Natural killer cell (primary cell): ENCODE results near the gene FAR2. TPM values are rescaled to one million over a fixed set of nuclear protein-coding genes. Genes with fewer than 3 reads are reported as not detected.

Experiments
- ATAC-seq, 3 donors: fragments of 150-1000 bp in 2 of 3; fragments of 200-7000 bp in 1 of 3; cut with Tn5 transposase; 1 replicate in 1 of 3; 2 replicates in 2 of 3; pipeline ENCODE4 v1.10.0; 2021; ENCODE audit warnings: mild to moderate bottlenecking in 2 of 3, moderate library complexity in 2 of 3
- DNase-seq, 2 donors: peaks; one replicate each; pipeline versions ENCODE4 v3.0.0 to v3.0.0-alpha.2; 2013 to 2021; ENCODE audit warnings: mixed read lengths in 1 of 2
- H3K27ac ChIP-seq: one replicate; pipeline ENCODE4 v1.5.1; 2013; ENCODE audit warnings: mild to moderate bottlenecking, low read length
- H3K27me3 ChIP-seq: one replicate; pipeline ENCODE4 v1.6.1; 2013; ENCODE audit warnings: low read length; ENCODE audit not compliant: control insufficient read depth, insufficient read depth
- H3K36me3 ChIP-seq: one replicate; pipeline ENCODE4 v1.6.1; 2013; ENCODE audit warnings: low read length; ENCODE audit not compliant: control insufficient read depth, insufficient read depth
- H3K4me1 ChIP-seq: one replicate; pipeline ENCODE4 v1.6.1; 2013; ENCODE audit warnings: low read length; ENCODE audit not compliant: control insufficient read depth, insufficient read depth
- H3K4me3 ChIP-seq: one replicate; pipeline ENCODE4 v1.5.1; 2013; ENCODE audit warnings: low read length
- H3K9me3 ChIP-seq: one replicate; pipeline ENCODE4 v1.6.1; 2013; ENCODE audit warnings: low read length; ENCODE audit not compliant: control insufficient read depth, insufficient read depth
- H3K27ac Mint-ChIP-seq, 2 donors: one replicate each; pipeline ENCODE4 v1.8.0; 2022; ENCODE audit warnings: mild to moderate bottlenecking in 2 of 2, mixed read lengths in 2 of 2, moderate library complexity in 1 of 2
- H3K27me3 Mint-ChIP-seq, 2 donors: one replicate each; pipeline ENCODE4 v1.8.0; 2022; ENCODE audit warnings: low read depth in 2 of 2, mixed read lengths in 2 of 2
- H3K36me3 Mint-ChIP-seq: one replicate; pipeline ENCODE4 v1.8.0; 2022; ENCODE audit warnings: mixed read lengths
- H3K4me1 Mint-ChIP-seq, 2 donors: one replicate each; pipeline ENCODE4 v1.8.0; 2022; ENCODE audit warnings: mixed read lengths in 2 of 2
- H3K4me3 Mint-ChIP-seq: one replicate; pipeline ENCODE4 v1.8.0; 2022; ENCODE audit warnings: mild to moderate bottlenecking, moderate library complexity, mixed read lengths
- H3K9me3 Mint-ChIP-seq, 2 donors: one replicate each; pipeline ENCODE4 v1.8.0; 2022; ENCODE audit warnings: mixed read lengths in 2 of 2
- CTCF ChIP-seq: fragments of 200-600 bp; IDR thresholded peaks from one replicate; pipeline ENCODE4 v1.8.0; 2022; ENCODE audit warnings: antibody characterized with exemption
- WGBS: methylation state at CpG from one replicate; pipeline ENCODE4 v1.1.7; 2013; ENCODE audit warnings: missing lambda C conversion rate; ENCODE audit not compliant: insufficient coverage; 5-methylcytosine and 5-hydroxymethylcytosine counted together
- intact Hi-C: fragments of 100-400 bp; cut with micrococcal nuclease; formaldehyde crosslinking; loops from one replicate; pipeline ENCODE4 v1.14.2; 2022
- total RNA-seq, 4 donors: library from RNA; stranded (reverse); fragments of 120-200 nt in 1 of 4; gene quantifications; one replicate each; pipeline versions ENCODE4 v1.2.3 to v1.2.4, GENCODE V29; 2013 to 2022

FAR2 gene
- total RNA-seq, 3 donors from 2014 or later (not counting 1 experiment from before 2014, with no cell fraction given): 1.5 to 3.5 (median 1.7) TPM

DNA sequence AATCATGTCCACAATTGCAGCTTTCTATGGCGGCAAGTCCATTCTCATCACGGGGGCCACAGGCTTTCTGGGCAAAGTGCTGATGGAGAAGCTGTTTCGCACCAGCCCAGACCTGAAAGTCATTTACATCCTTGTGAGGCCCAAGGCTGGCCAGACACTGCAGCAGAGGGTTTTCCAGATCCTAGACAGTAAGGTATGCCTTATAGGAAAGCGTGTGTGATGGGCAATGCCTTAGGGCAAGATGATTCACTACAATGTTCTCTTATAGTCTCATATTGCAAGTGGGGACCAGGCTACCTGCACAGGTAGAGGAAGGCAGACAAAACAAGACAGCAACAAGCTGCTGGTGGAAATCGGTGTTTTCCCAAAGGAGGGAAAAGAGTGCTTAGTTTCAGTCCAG is 121.4 kb downstream of the FAR2 start:
- no peaks in the 10 kb centered on the region for H3K36me3 Mint-ChIP-seq
- intact Hi-C loops: no loop called here

DNA sequence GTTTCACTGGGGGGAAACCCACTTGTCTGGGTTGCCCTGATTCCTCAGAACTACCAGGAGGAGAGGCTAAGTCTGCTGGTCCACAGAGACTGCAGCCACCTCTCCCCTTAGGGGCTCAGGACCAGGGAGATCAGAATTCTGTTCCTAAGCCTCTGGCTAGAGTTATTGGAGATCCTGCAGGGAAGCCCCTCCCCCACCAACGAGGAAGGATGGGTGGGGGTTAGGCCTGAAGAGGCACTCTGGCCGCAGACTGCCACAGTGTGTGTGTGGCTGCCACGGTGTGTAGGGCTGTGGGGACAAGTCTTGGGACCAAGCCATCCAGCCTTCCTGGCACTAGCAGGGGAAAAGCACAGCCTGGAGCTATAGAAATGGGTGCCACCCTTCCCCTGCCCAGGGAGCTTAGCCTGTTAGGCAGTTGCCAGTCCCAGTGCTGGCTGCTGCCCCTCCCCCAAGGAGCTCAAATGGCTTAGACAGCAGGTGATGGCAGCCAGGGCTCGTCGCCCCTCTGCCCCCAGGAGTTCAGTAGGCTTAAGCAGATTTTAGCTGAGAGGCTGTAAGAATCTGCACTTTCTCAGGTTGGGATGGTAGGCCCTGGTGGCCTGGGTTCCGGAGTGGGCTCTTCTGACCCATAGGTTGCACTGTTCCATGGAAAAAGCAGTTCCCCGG is 124.2 kb downstream of the FAR2 start:
- ATAC-seq: no peak
- H3K4me3 Mint-ChIP-seq: no peak overlapping the region
- no peak overlapping the region for H3K27ac Mint-ChIP-seq
- Histone ChIP-seq H3K9me3 (no peaks in the 10 kb centered on the region), H3K27me3 (no peaks in the 10 kb centered on the region), H3K4me1 (no peaks in the 10 kb centered on the region), H3K27ac (no peak overlapping the region), H3K4me3 (no peak overlapping the region), H3K36me3 (no peaks in the 10 kb centered on the region)
- H3K9me3 Mint-ChIP-seq: no peaks in the 10 kb centered on the region
- intact Hi-C loops: no loop called here
- H3K4me1 Mint-ChIP-seq: no peaks in the 10 kb centered on the region
- 93% methylated on average over 7 of the region's 7 CpGs for WGBS
- TF ChIP-seq CTCF: no peak
- no peaks in the 10 kb centered on the region for H3K27me3 Mint-ChIP-seq
- H3K36me3 Mint-ChIP-seq: no peaks in the 10 kb centered on the region
- no peak for DNase-seq

More for the DNA sequence above, 121.4 kb downstream of the FAR2 start:
- no peaks in the 10 kb centered on the region for H3K4me1 ChIP-seq
- WGBS: 97% methylated on average over 5 of the region's 5 CpGs
- H3K4me3 ChIP-seq: no peak overlapping the region
- Mint-ChIP-seq H3K9me3 (no peaks in the 10 kb centered on the region), H3K27ac (no peak overlapping the region), H3K27me3 (no peaks in the 10 kb centered on the region), H3K4me3 (no peak overlapping the region), H3K4me1 (no peaks in the 10 kb centered on the region)
- TF ChIP-seq CTCF: no peak
- DNase-seq: no peak
- no peak overlapping the region for H3K27ac ChIP-seq
- no peaks in the 10 kb centered on the region for H3K36me3 ChIP-seq
- H3K9me3 ChIP-seq: no peaks in the 10 kb centered on the region
- ATAC-seq: no peak
- H3K27me3 ChIP-seq: no peaks in the 10 kb centered on the region

- DNase-seq (no peak), ATAC-seq (no peak)
- Histone ChIP-seq H3K4me1 (no peaks in the 10 kb centered on the region), H3K27me3 (no peaks in the 10 kb centered on the region), H3K27ac (no peak overlapping the region), H3K9me3 (no peaks in the 10 kb centered on the region), H3K4me3 (no peak overlapping the region), H3K36me3 (no peaks in the 10 kb centered on the region)
- Mint-ChIP-seq H3K4me3 (no peak overlapping the region), H3K27ac (no peak overlapping the region), H3K4me1 (no peaks in the 10 kb centered on the region), H3K27me3 (no peaks in the 10 kb centered on the region), H3K9me3 (no peaks in the 10 kb centered on the region), H3K36me3 (no peaks in the 10 kb centered on the region)
- intact Hi-C loops: no loop called here
- 93% methylated on average over 2 of the region's 3 CpGs for WGBS
- no peak for TF ChIP-seq CTCF
Measured at GRCh38 chr12:29275834-29276233, 126.8 kb downstream of the FAR2 start.

DNA sequence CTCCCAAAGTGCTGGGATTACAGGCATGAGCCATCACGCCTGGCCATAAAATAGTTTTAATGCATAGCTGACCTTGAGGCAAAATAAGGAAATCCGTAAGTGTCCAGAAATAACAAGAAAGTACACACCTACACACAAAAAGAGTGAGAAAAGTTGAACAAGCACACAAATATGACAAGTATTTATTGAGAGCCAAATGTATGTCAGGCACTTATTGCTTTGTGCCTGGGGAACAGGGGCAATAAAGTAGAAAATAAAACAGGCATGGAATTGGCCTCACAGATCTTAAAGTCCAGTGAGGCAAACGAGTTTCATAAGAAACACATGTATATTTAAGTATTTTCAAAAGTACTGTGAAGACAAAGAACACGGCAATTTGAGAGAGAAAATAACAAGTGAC is 128.2 kb downstream of the FAR2 start:
- Mint-ChIP-seq H3K4me3 (no peak overlapping the region), H3K4me1 (no peaks in the 10 kb centered on the region), H3K27me3 (no peaks in the 10 kb centered on the region), H3K36me3 (no peaks in the 10 kb centered on the region), H3K27ac (no peak overlapping the region), H3K9me3 (no peaks in the 10 kb centered on the region)
- ATAC-seq (no peak), DNase-seq (no peak)
- no peak for TF ChIP-seq CTCF
- Histone ChIP-seq H3K9me3 (no peaks in the 10 kb centered on the region), H3K4me1 (no peaks in the 10 kb centered on the region), H3K36me3 (no peaks in the 10 kb centered on the region), H3K27me3 (no peaks in the 10 kb centered on the region), H3K4me3 (no peak overlapping the region), H3K27ac (no peak overlapping the region)
- intact Hi-C loops: no loop called here
- WGBS: 92% methylated on average over 4 of the region's 4 CpGs
